Tibial nerve (tissue), 4 donors: ENCODE measurements around the gene AFAP1.

Experiments
- EP300 ChIP-seq, 2 donors: sonication (generic); formaldehyde crosslinking; IDR thresholded peaks; one replicate each; pipeline ENCODE4 v1.6.1; 2017; ENCODE audit warnings: antibody characterized with exemption in 2 of 2, mild to moderate bottlenecking in 1 of 2
- POLR2A ChIP-seq, 2 donors: fragments of 450-650 bp; IDR thresholded peaks; one replicate each; pipeline ENCODE4 v1.6.1; 2017; ENCODE audit warnings: antibody characterized with exemption in 2 of 2, mild to moderate bottlenecking in 2 of 2, moderate library complexity in 2 of 2
- TF ChIP-seq, protein P1 (sequence below), 5 experiments: fragments of 200-600 bp in 3 of 5; fragments of 450-650 bp in 2 of 5; sonication (generic) in 3 of 5; IDR thresholded peaks; one replicate each; pipeline ENCODE4 v1.5.1; 2016 to 2019; ENCODE audit warnings: antibody characterized with exemption in 5 of 5, mild to moderate bottlenecking in 3 of 5, moderate library complexity in 2 of 5

- TF ChIP-seq, protein P1, sequence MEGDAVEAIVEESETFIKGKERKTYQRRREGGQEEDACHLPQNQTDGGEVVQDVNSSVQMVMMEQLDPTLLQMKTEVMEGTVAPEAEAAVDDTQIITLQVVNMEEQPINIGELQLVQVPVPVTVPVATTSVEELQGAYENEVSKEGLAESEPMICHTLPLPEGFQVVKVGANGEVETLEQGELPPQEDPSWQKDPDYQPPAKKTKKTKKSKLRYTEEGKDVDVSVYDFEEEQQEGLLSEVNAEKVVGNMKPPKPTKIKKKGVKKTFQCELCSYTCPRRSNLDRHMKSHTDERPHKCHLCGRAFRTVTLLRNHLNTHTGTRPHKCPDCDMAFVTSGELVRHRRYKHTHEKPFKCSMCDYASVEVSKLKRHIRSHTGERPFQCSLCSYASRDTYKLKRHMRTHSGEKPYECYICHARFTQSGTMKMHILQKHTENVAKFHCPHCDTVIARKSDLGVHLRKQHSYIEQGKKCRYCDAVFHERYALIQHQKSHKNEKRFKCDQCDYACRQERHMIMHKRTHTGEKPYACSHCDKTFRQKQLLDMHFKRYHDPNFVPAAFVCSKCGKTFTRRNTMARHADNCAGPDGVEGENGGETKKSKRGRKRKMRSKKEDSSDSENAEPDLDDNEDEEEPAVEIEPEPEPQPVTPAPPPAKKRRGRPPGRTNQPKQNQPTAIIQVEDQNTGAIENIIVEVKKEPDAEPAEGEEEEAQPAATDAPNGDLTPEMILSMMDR (IDR thresholded peaks at IDR 0.05): no peak
- TF ChIP-seq POLR2A (IDR thresholded peaks at IDR 0.05) (no peak), EP300 (IDR thresholded peaks at IDR 0.05) (no peak)
Measured at GRCh38 chr4:7783541-7783940, 156.1 kb downstream of the AFAP1 start.
